ENCODE data around the gene MMP15.

MMP15 gene

DNA sequence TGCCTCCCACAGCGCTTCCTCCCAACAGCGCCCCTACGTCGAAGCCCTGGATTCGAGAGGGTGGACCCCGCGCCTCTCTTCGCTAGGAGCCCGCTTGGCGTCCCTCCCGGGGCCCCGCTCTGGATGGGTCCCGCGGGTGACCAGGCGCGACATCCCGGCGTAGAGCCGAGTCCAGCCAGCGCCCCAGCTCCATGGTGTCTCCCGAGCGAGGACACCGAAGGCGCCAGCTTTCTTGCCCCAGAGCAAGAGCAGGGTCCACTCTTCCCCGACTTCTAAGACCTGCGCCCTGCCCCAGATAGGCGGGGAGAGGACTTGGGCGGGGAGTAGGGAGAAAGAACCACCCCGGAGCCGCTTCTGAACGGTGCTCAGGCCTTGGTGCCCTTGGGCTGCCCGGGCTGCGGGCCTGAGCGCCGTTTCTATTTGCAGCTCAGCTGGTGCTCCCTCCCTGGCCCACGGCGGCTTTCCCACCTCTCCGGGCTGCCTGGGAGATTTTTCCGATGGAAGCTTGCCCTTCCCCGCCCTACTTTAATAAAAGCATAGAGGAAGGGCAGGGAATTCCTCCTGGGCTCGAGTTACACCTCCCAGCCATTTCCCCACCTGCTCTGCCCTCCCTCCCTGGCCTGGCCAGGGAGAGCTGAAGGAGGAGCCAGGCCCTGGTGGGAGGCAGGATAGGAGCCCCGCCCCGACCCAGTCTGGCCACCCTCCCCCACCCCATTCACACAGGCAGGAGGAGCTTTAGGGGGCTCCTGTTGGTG, 1.8 kb downstream of the MMP15 start:
- Histone ChIP-seq H3K79me1 (replicated peaks; ENCODE audit: low read length, poor library complexity, severe bottlenecking) (peaks cover 9% of the 10 kb centered on the region), H3K27me3 (ENCODE audit: control insufficient read depth in 1 of 2, insufficient read depth in 1 of 2, low read length in 2 of 2) (peaks cover 35 to 43% of the 10 kb centered on the region in 2 experiments), H3K4me3 (ENCODE audit: insufficient read depth in 1 of 2, low read depth in 1 of 2, low read length in 2 of 2) (peak overlapping the region; percentile 72 to 78), H2BK12ac (ENCODE audit: low read length in 2 of 2) (peak overlapping the region in 1 of 2 experiments; percentile 37), H2BK15ac (ENCODE audit: low read depth, poor library complexity, severe bottlenecking) (peak overlapping the region; percentile 73), H3K9me3 (ENCODE audit: control insufficient read depth, low read length) (no peaks in the 10 kb centered on the region), H3K18ac (ENCODE audit: low read depth in 1 of 2, low read length in 2 of 2) (peak overlapping the region in 1 of 2 experiments; percentile 19), H3K14ac (ENCODE audit: low read length in 2 of 2) (no peak overlapping the region), H2AFZ (ENCODE audit: low read depth, low read length) (no peak overlapping the region), H3K4ac (ENCODE audit: low read depth in 1 of 2, low read length in 2 of 2) (no peak overlapping the region), H3K9ac (ENCODE audit: low read length) (peak overlapping the region; percentile 32), H2BK5ac (ENCODE audit: low read depth, low read length, poor library complexity, severe bottlenecking) (no peak overlapping the region), H3K23ac (ENCODE audit: low read length in 2 of 2) (peak overlapping the region in 1 of 2 experiments; percentile 84), H4K91ac (ENCODE audit: low read length) (no peak overlapping the region), H4K8ac (ENCODE audit: low read length) (no peak overlapping the region), H2BK120ac (ENCODE audit: low read depth, low read length) (no peak overlapping the region), H3K27ac (ENCODE audit: low read length, poor library complexity, severe bottlenecking) (no peak overlapping the region), H2AK5ac (ENCODE audit: low read length, severe bottlenecking) (no peak overlapping the region), H3K4me1 (ENCODE audit: control insufficient read depth, insufficient read depth, low read depth, low read length) (peaks cover 46% of the 10 kb centered on the region), H3K36me3 (ENCODE audit: control insufficient read depth in 1 of 2, insufficient read depth in 2 of 2, low read depth in 1 of 2, low read length in 2 of 2) (peaks cover 0 to 13% of the 10 kb centered on the region in 2 experiments), H3K4me2 (ENCODE audit: low read length, poor library complexity, severe bottlenecking) (peak overlapping the region; percentile 87)
- WGBS: 0% methylated on average over 29 of the region's 43 CpGs
- DNase-seq: peak; percentile 42

DNA sequence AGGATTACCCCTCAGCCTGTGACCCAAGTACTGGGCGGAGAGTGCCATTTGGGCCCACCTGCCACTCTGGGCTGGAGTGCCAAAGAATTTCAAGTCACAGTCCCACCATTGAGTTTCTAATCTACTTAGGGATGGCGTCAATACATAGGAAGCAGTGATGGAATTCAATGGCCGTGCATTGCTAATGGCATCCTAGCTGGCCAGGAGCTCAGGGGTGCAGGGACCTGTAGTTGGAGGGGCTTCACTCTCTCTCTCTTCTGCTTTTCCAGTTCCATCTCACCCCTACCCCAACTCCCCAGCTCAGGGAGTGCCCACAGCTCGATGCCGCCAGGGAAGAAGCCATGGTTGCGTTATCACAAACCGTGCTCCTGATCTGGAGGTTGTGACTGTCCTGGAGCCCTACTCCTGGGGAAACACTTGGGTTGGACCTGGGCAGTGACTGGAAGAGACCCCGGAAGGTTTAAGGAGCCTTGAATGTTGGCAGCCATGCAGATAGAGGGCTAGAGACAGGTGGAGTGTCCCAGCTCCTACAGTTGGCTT, 2.4 kb downstream of the MMP15 start:
- Histone ChIP-seq H3K9me3 (ENCODE audit: control insufficient read depth, low read length) (no peaks in the 10 kb centered on the region), H3K18ac (ENCODE audit: low read depth in 1 of 2, low read length in 2 of 2) (no peak overlapping the region), H3K4ac (ENCODE audit: low read depth in 1 of 2, low read length in 2 of 2) (no peak overlapping the region), H3K36me3 (ENCODE audit: control insufficient read depth in 1 of 2, insufficient read depth in 2 of 2, low read depth in 1 of 2, low read length in 2 of 2) (peaks cover 0 to 11% of the 10 kb centered on the region in 2 experiments), H2BK12ac (ENCODE audit: low read length in 2 of 2) (no peak overlapping the region), H2BK15ac (ENCODE audit: low read depth, poor library complexity, severe bottlenecking) (no peak overlapping the region), H3K14ac (ENCODE audit: low read length in 2 of 2) (no peak overlapping the region), H3K23ac (ENCODE audit: low read length in 2 of 2) (no peak overlapping the region), H2BK5ac (ENCODE audit: low read depth, low read length, poor library complexity, severe bottlenecking) (no peak overlapping the region), H3K9ac (ENCODE audit: low read length) (no peak overlapping the region), H3K27ac (ENCODE audit: low read length, poor library complexity, severe bottlenecking) (no peak overlapping the region), H2AFZ (ENCODE audit: low read depth, low read length) (no peak overlapping the region), H4K8ac (ENCODE audit: low read length) (no peak overlapping the region), H3K27me3 (ENCODE audit: control insufficient read depth in 1 of 2, insufficient read depth in 1 of 2, low read length in 2 of 2) (peaks cover 35 to 40% of the 10 kb centered on the region in 2 experiments), H3K4me3 (ENCODE audit: insufficient read depth in 1 of 2, low read depth in 1 of 2, low read length in 2 of 2) (no peak overlapping the region), H2AK5ac (ENCODE audit: low read length, severe bottlenecking) (no peak overlapping the region), H4K91ac (ENCODE audit: low read length) (no peak overlapping the region), H3K4me2 (ENCODE audit: low read length, poor library complexity, severe bottlenecking) (no peak overlapping the region), H3K79me1 (replicated peaks; ENCODE audit: low read length, poor library complexity, severe bottlenecking) (peaks cover 9% of the 10 kb centered on the region), H2BK120ac (ENCODE audit: low read depth, low read length) (no peak overlapping the region), H3K4me1 (ENCODE audit: control insufficient read depth, insufficient read depth, low read depth, low read length) (peaks cover 45% of the 10 kb centered on the region)
- no peak for DNase-seq
- 87% methylated on average over 7 of the region's 8 CpGs for WGBS

DNA sequence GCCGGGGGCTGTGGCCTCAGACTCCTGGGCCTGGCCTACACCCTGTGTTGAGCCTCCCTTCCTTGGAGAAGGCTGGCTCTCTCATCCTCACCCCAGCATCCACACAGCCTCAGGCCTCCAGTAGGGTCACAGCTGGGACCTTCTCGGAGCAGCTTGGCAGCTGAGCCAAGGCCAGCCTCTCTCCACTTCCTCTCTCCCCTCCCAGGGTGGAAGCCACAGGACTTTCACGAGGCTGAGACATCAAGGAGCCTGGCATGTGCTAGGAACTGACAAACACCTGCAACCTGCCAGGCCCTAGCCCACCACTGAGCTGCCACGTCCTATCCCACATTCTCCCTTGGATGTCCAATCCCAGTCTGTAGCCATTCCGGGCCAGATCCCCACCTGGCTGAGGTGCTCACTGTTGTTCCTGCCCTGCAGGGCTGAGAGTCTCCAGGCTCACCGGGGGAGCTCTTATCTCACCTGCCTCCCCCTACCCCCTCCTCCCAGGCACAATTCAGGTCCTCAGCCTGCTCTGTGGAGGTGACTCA, 3.1 kb downstream of the MMP15 start:
- Histone ChIP-seq H3K9me3 (ENCODE audit: control insufficient read depth, low read length) (no peaks in the 10 kb centered on the region), H3K4me1 (ENCODE audit: control insufficient read depth, insufficient read depth, low read depth, low read length) (peaks cover 47% of the 10 kb centered on the region), H2AK5ac (ENCODE audit: low read length, severe bottlenecking) (no peak overlapping the region), H3K79me1 (replicated peaks; ENCODE audit: low read length, poor library complexity, severe bottlenecking) (peaks cover 13% of the 10 kb centered on the region), H2BK15ac (ENCODE audit: low read depth, poor library complexity, severe bottlenecking) (no peak overlapping the region), H2BK12ac (ENCODE audit: low read length in 2 of 2) (no peak overlapping the region), H3K4me2 (ENCODE audit: low read length, poor library complexity, severe bottlenecking) (no peak overlapping the region), H3K27ac (ENCODE audit: low read length, poor library complexity, severe bottlenecking) (no peak overlapping the region), H3K4me3 (ENCODE audit: insufficient read depth in 1 of 2, low read depth in 1 of 2, low read length in 2 of 2) (no peak overlapping the region), H3K23ac (ENCODE audit: low read length in 2 of 2) (no peak overlapping the region), H3K36me3 (ENCODE audit: control insufficient read depth in 1 of 2, insufficient read depth in 2 of 2, low read depth in 1 of 2, low read length in 2 of 2) (peaks cover 0 to 11% of the 10 kb centered on the region in 2 experiments), H3K18ac (ENCODE audit: low read depth in 1 of 2, low read length in 2 of 2) (no peak overlapping the region), H2BK120ac (ENCODE audit: low read depth, low read length) (no peak overlapping the region), H3K9ac (ENCODE audit: low read length) (no peak overlapping the region), H4K91ac (ENCODE audit: low read length) (peak overlapping the region; percentile 35), H3K27me3 (ENCODE audit: control insufficient read depth in 1 of 2, insufficient read depth in 1 of 2, low read length in 2 of 2) (peaks cover 35 to 40% of the 10 kb centered on the region in 2 experiments), H2BK5ac (ENCODE audit: low read depth, low read length, poor library complexity, severe bottlenecking) (no peak overlapping the region), H3K14ac (ENCODE audit: low read length in 2 of 2) (no peak overlapping the region), H2AFZ (ENCODE audit: low read depth, low read length) (no peak overlapping the region), H3K4ac (ENCODE audit: low read depth in 1 of 2, low read length in 2 of 2) (no peak overlapping the region), H4K8ac (ENCODE audit: low read length) (no peak overlapping the region)
- WGBS: 78% methylated on average over 6 of the region's 6 CpGs
- no peak for DNase-seq

DNA sequence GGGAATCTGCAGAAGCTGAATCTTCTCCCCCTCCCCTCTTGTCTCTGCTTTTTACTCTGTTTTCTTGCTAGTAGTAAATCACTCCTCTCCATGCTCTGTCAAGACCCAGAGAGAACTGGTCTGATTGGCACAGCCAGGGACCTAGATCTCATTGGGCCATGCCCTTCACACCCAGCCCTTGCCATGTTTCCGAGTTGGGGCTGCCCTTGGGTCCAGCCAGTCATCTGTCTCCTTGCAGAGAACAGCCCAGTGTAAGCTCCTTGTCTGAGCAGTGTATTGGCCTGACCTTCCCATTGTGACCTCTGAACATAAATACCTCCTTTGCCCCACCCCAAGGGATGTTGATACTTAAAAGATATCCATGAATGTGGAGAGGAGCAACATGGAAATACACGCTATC, 3.9 kb downstream of the MMP15 start:
- Histone ChIP-seq H3K14ac (ENCODE audit: low read length in 2 of 2) (no peak overlapping the region), H3K4me2 (ENCODE audit: low read length, poor library complexity, severe bottlenecking) (no peak overlapping the region), H3K4me3 (ENCODE audit: insufficient read depth in 1 of 2, low read depth in 1 of 2, low read length in 2 of 2) (no peak overlapping the region), H4K8ac (ENCODE audit: low read length) (no peak overlapping the region), H2BK12ac (ENCODE audit: low read length in 2 of 2) (no peak overlapping the region), H2AK5ac (ENCODE audit: low read length, severe bottlenecking) (no peak overlapping the region), H3K27me3 (ENCODE audit: control insufficient read depth in 1 of 2, insufficient read depth in 1 of 2, low read length in 2 of 2) (peaks cover 27 to 41% of the 10 kb centered on the region in 2 experiments), H3K23ac (ENCODE audit: low read length in 2 of 2) (no peak overlapping the region), H3K79me1 (replicated peaks; ENCODE audit: low read length, poor library complexity, severe bottlenecking) (peaks cover 13% of the 10 kb centered on the region), H4K91ac (ENCODE audit: low read length) (no peak overlapping the region), H2BK120ac (ENCODE audit: low read depth, low read length) (no peak overlapping the region), H3K27ac (ENCODE audit: low read length, poor library complexity, severe bottlenecking) (no peak overlapping the region), H3K18ac (ENCODE audit: low read depth in 1 of 2, low read length in 2 of 2) (no peak overlapping the region), H2BK15ac (ENCODE audit: low read depth, poor library complexity, severe bottlenecking) (no peak overlapping the region), H3K9ac (ENCODE audit: low read length) (no peak overlapping the region), H3K36me3 (ENCODE audit: control insufficient read depth in 1 of 2, insufficient read depth in 2 of 2, low read depth in 1 of 2, low read length in 2 of 2) (peaks cover 0 to 11% of the 10 kb centered on the region in 2 experiments), H2AFZ (ENCODE audit: low read depth, low read length) (no peak overlapping the region), H3K4ac (ENCODE audit: low read depth in 1 of 2, low read length in 2 of 2) (no peak overlapping the region), H2BK5ac (ENCODE audit: low read depth, low read length, poor library complexity, severe bottlenecking) (no peak overlapping the region), H3K9me3 (ENCODE audit: control insufficient read depth, low read length) (no peaks in the 10 kb centered on the region), H3K4me1 (ENCODE audit: control insufficient read depth, insufficient read depth, low read depth, low read length) (peaks cover 47% of the 10 kb centered on the region)
- 90% methylated on average over 2 of the region's 2 CpGs for WGBS
- no peak for DNase-seq

All from mesenchymal stem cell (in vitro differentiated cells and primary cell).